Vagina (tissue), 2 donors: ENCODE data around the gene GDPD1. TPM values are rescaled to one million over a fixed set of nuclear protein-coding genes. Genes with fewer than 3 reads are reported as not detected.
A peak's percentile ranks its signal among the peaks of the same experiment; 100 is the strongest.
"Not testable (repeated sequence)": the region's sequence is repeated elsewhere in the genome, so short reads cannot be mapped to it uniquely, and the experiment has no call there.

Experiments
- DNase-seq, 2 donors: peaks; one replicate each; pipeline ENCODE4 v3.0.0-alpha.2; 2017; ENCODE audit errors: extremely low spot score in 2 of 2
- H3K27ac ChIP-seq: fragments of 200-600 bp; sonication (generic); one replicate; pipeline ENCODE4 v1.5.1; 2019
- H3K27me3 ChIP-seq: fragments of 200-600 bp; sonication (generic); one replicate; pipeline ENCODE4 v1.5.1; 2019
- H3K36me3 ChIP-seq, 2 donors: fragments of 200-600 bp; sonication (generic); one replicate each; pipeline ENCODE4 v1.5.1; 2017 to 2019
- H3K4me1 ChIP-seq: fragments of 200-600 bp; sonication (generic); one replicate; pipeline ENCODE4 v1.5.1; 2019
- H3K4me3 ChIP-seq, 2 donors: fragments of 200-600 bp; sonication (generic); 1 replicate in 1 of 2; 2 replicates in 1 of 2; pipeline ENCODE4 v1.5.1; 2016 to 2019
- H3K9me3 ChIP-seq: fragments of 200-600 bp; sonication (generic); one replicate; pipeline ENCODE4 v1.5.1; 2019
- POLR2A ChIP-seq, 2 donors: fragments of 450-650 bp; IDR thresholded peaks; one replicate each; pipeline ENCODE4 v1.6.1; 2017; ENCODE audit warnings: antibody characterized with exemption in 2 of 2, mild to moderate bottlenecking in 2 of 2, moderate library complexity in 2 of 2
- POLR2AphosphoS5 ChIP-seq, 2 donors: sonication (generic); formaldehyde crosslinking; IDR thresholded peaks; one replicate each; pipeline ENCODE4 v1.9.0; 2017; ENCODE audit warnings: antibody characterized with exemption in 2 of 2, mild to moderate bottlenecking in 2 of 2, low read depth in 1 of 2; ENCODE audit not compliant: insufficient read depth in 1 of 2
- intact Hi-C: fragments of 100-400 bp; cut with DNase I; formaldehyde crosslinking; loops from one replicate; pipeline ENCODE4 v1.15.1; 2023
- small RNA-seq: library from RNA; depleted of rRNA; stranded (forward); fragments of <200 nt; gene quantifications from one replicate; pipeline ENCODE3, GENCODE V24; 2016
- total RNA-seq: library from RNA; depleted of rRNA; stranded (reverse); fragments of >200 nt; gene quantifications from one replicate; pipeline ENCODE4 v1.2.3, GENCODE V29; 2016
- TF ChIP-seq, protein P1 (sequence below), 3 experiments: fragments of 450-650 bp in 2 of 3; fragments of 200-600 bp in 1 of 3; sonication (generic) in 1 of 3; IDR thresholded peaks; one replicate each; pipeline ENCODE4 v1.5.1; 2017 to 2019; ENCODE audit warnings: antibody characterized with exemption in 3 of 3, mild to moderate bottlenecking in 2 of 3, moderate library complexity in 2 of 3

The GDPD1 gene
- total RNA-seq, 1 donor from 2014 or later, result 2.2 TPM

DNA sequence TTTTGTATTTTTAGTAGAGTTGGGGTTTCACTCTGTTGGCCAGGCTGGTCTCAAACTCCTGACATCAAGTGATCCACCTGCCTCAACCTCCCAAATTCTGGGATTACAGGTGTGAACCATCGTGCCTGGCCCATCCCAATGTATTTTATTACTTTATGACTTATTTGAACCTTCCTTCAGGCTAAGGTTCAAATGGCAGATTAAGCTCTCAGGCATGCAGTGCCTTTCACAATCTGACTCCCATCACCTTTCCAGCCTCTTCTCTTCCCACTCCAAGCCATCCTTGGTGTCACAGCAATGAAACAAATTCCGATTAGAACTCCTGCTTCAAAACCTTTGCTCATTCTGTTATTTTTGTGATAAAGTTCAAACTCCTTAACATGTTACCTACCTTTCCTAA is 84.5 kb downstream of the GDPD1 start:
- intact Hi-C loops, result no loop called here
- Histone ChIP-seq H3K27me3 (no peaks in the 10 kb centered on the region), H3K4me3 (no peak overlapping the region), H3K9me3 (no peaks in the 10 kb centered on the region), H3K4me1 (no peaks in the 10 kb centered on the region), H3K36me3 (no peaks in the 10 kb centered on the region), H3K27ac (no peak overlapping the region)
- no peak for DNase-seq
- TF ChIP-seq POLR2AphosphoS5 (IDR thresholded peaks at IDR 0.05; ENCODE audit: insufficient read depth in 1 of 2, low read depth in 1 of 2), result no peak
- TF ChIP-seq, protein P1, sequence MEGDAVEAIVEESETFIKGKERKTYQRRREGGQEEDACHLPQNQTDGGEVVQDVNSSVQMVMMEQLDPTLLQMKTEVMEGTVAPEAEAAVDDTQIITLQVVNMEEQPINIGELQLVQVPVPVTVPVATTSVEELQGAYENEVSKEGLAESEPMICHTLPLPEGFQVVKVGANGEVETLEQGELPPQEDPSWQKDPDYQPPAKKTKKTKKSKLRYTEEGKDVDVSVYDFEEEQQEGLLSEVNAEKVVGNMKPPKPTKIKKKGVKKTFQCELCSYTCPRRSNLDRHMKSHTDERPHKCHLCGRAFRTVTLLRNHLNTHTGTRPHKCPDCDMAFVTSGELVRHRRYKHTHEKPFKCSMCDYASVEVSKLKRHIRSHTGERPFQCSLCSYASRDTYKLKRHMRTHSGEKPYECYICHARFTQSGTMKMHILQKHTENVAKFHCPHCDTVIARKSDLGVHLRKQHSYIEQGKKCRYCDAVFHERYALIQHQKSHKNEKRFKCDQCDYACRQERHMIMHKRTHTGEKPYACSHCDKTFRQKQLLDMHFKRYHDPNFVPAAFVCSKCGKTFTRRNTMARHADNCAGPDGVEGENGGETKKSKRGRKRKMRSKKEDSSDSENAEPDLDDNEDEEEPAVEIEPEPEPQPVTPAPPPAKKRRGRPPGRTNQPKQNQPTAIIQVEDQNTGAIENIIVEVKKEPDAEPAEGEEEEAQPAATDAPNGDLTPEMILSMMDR (IDR thresholded peaks at IDR 0.05), result no peak
- no peak for TF ChIP-seq POLR2A (IDR thresholded peaks at IDR 0.05)

DNA sequence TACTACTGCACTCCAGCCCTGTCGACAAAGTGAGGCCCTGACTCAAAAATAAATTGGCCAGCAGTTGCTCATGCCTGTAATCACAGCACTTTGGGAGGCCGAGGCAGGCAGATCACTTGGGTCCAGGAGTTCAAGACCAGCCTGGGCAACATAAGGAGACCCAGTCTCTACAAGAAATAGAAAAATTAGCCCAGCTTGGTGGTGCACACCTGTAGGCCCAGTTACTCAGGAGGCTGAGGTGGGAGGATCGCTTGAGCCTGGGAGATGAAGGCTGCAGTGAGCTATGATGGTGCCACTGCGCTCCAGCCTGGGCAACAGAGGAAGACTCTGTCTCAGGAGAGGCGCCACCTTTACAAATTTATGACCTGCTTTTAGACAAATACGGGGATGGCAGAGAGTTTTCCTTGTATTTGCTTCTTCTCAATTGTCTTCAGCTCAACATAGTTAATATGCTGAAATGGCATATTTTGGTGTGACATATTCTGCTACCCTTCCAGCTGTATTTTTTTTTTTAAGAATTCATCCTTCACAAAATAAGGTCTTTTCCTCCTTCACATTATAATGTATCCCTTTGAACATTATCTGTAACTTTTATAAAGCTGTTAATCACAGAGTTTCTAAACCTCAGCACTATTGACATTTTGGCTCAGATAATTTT is 90.1 kb downstream of the GDPD1 start:
- intact Hi-C loops, result no loop called here
- Histone ChIP-seq H3K4me3 (no peak overlapping the region), H3K36me3 (no peaks in the 10 kb centered on the region), H3K4me1 (no peaks in the 10 kb centered on the region), H3K9me3 (no peaks in the 10 kb centered on the region), H3K27me3 (no peaks in the 10 kb centered on the region), H3K27ac (no peak overlapping the region)
- TF ChIP-seq POLR2A (IDR thresholded peaks at IDR 0.05), result no peak
- TF ChIP-seq POLR2AphosphoS5 (IDR thresholded peaks at IDR 0.05; ENCODE audit: insufficient read depth in 1 of 2, low read depth in 1 of 2), result no peak
- TF ChIP-seq, protein P1 (IDR thresholded peaks at IDR 0.05), result no peak
- DNase-seq, result no peak

DNA sequence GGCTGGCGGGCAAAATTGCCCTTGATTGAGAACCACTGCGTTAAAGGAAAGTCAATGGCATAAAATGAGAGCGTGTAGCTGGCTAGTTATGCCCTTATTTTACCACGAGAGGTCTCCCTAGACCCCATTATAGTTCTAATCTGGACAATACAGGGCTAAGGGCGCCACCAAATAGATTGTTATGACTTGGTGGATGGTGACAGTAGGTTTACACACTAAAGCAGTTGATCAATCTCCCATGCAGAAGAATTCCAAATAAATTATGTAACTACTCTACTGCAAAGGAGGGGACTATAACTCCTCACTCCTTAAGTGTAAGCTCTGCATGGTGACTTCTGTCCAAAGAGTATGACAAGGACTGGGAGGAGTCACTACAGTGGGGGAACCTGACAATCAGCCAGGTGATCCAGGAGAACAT is 90.7 kb downstream of the GDPD1 start:
- Histone ChIP-seq H3K36me3 (no peaks in the 10 kb centered on the region), H3K4me1 (no peaks in the 10 kb centered on the region), H3K27me3 (no peaks in the 10 kb centered on the region), H3K27ac (no peak overlapping the region), H3K4me3 (no peak overlapping the region), H3K9me3 (no peaks in the 10 kb centered on the region)
- TF ChIP-seq POLR2AphosphoS5 (IDR thresholded peaks at IDR 0.05; ENCODE audit: insufficient read depth in 1 of 2, low read depth in 1 of 2), result peak in 1 of 2 donors; percentile 31
- TF ChIP-seq, protein P1 (IDR thresholded peaks at IDR 0.05), result peak; percentile 81 to 85 (median 84)
- no peak for TF ChIP-seq POLR2A (IDR thresholded peaks at IDR 0.05)
- DNase-seq, result no peak
- intact Hi-C loops, result no loop called here

DNA sequence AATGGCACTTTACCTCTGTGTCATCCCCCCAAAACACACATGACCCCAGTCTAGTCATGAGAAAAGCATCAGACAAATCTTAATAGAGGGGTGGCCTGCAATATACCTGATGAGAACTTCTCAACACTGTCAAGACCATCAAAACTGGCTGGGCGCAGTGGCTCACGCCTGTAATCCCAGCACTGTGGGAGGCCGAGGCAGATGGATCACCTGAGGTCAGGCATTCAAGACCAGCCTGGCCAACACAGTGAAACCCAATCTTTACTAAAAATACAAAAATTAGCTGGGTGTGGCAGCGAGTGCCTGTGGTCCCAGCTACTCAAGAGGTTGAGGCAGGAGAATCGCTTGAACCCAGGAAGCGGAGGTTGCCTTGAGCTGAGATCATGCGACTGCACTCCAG is 91.2 kb downstream of the GDPD1 start:
- H3K27ac ChIP-seq, H3K27me3 ChIP-seq, H3K9me3 ChIP-seq, intact Hi-C loops, DNase-seq, H3K4me1 ChIP-seq, H3K36me3 ChIP-seq, H3K4me3 ChIP-seq: not testable (repeated sequence)

DNA sequence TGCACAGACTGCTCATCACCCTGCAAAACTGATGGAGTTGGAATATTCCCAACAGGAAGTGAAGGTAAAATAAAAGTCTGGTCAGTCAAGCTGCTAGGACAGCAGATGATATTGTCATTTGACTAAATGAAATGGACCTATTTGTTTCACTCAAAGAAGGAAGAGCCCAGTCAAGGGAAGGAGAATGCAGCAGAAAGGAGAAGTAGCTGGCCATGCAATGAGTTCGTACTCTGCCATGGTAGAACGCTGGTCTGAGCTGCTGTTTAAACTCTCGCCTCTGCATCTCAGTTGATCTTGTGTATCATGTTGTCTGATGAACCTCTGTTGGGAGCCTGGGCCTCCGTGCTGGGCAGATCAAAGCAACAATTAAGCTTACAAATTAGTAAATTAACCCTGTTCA is 95.6 kb downstream of the GDPD1 start:
- no peak overlapping the region for H3K4me3 ChIP-seq
- no peak overlapping the region for H3K27ac ChIP-seq
- no peaks in the 10 kb centered on the region for H3K36me3 ChIP-seq
- TF ChIP-seq POLR2A (IDR thresholded peaks at IDR 0.05) (no peak), POLR2AphosphoS5 (IDR thresholded peaks at IDR 0.05; ENCODE audit: insufficient read depth in 1 of 2, low read depth in 1 of 2) (no peak)
- TF ChIP-seq, protein P1 (IDR thresholded peaks at IDR 0.05), result no peak
- no peak for DNase-seq
- H3K4me1 ChIP-seq, result no peaks in the 10 kb centered on the region
- no peaks in the 10 kb centered on the region for H3K9me3 ChIP-seq
- no peaks in the 10 kb centered on the region for H3K27me3 ChIP-seq
- intact Hi-C loops, result no loop called here

Small RNA genes lying within 50 kb of the gene (small RNA-seq; reads per million reads assigned to genes)
- not detected for gene RF00019
- gene SNRPGP17, result not detected

Other genes starting within 250 kb of the GDPD1 start
- 20.4 TPM for gene TRIM37, start 113.6 kb upstream of the GDPD1 start, total RNA-seq
- 143 TPM for gene SKA2, start 65.3 kb upstream of the GDPD1 start, total RNA-seq
- 7.9 TPM for gene PRR11, start 64.8 kb upstream of the GDPD1 start, total RNA-seq
- 7.6 TPM for gene SMG8, start 10.5 kb upstream of the GDPD1 start, total RNA-seq
- 16.7 TPM for gene YPEL2, start 111.1 kb downstream of the GDPD1 start, total RNA-seq